Prostate gland (tissue), 2 donors: ENCODE results near the gene SS18L1. TPM values are rescaled to one million over a fixed set of nuclear protein-coding genes. Genes with fewer than 3 reads are reported as not detected.

Experiments used
- DNase-seq: peaks from one replicate; pipeline ENCODE4 v3.0.0-alpha.2; 2019; ENCODE audit warnings: low spot score
- H3K27ac ChIP-seq, 2 donors: fragments of 200-600 bp; sonication (generic); 2 replicates each; pipeline ENCODE4 v1.5.1; 2017 to 2019
- H3K27me3 ChIP-seq: fragments of 200-600 bp; sonication (generic); replicated peaks from 2 replicates; pipeline ENCODE4 v1.5.1; 2019; ENCODE audit not compliant: insufficient read depth
- H3K36me3 ChIP-seq, 2 donors: fragments of 200-600 bp; sonication (generic); 1 replicate in 1 of 2; 2 replicates in 1 of 2; pipeline versions ENCODE4 v1.5.1 to v1.8.1; 2017 to 2019
- H3K4me1 ChIP-seq: fragments of 200-600 bp; sonication (generic); replicated peaks from 2 replicates; pipeline ENCODE4 v1.5.1; 2019
- H3K4me3 ChIP-seq, 2 donors: fragments of 200-600 bp; sonication (generic); 2 replicates each; pipeline ENCODE4 v1.5.1; 2017 to 2019
- H3K9me3 ChIP-seq: fragments of 200-600 bp; sonication (generic); 2 replicates; pipeline ENCODE4 v1.5.1; 2017
- POLR2A ChIP-seq: fragments of 450-650 bp; IDR thresholded peaks from one replicate; pipeline ENCODE4 v1.6.1; 2016; ENCODE audit warnings: antibody characterized with exemption, mild to moderate bottlenecking
- POLR2AphosphoS5 ChIP-seq: sonication (generic); formaldehyde crosslinking; IDR thresholded peaks from one replicate; pipeline ENCODE4 v1.6.1; 2017; ENCODE audit warnings: antibody characterized with exemption
- WGBS: methylation state at CpG from one replicate; pipeline ENCODE4 v1.1.5; 2018; 5-methylcytosine and 5-hydroxymethylcytosine counted together
- intact Hi-C: fragments of 100-400 bp; cut with DNase I; formaldehyde crosslinking; loops from one replicate; pipeline ENCODE4 v1.14.2; 2022
- total RNA-seq, 2 donors: library from RNA; depleted of rRNA; stranded (reverse); fragments of >200 nt; gene quantifications; one replicate each; pipeline ENCODE4 v1.1.0, GENCODE V29; 2016
- TF ChIP-seq, protein P1 (sequence below), 4 experiments: fragments of 200-600 bp in 2 of 4; fragments of 450-650 bp in 2 of 4; sonication (generic) in 2 of 4; IDR thresholded peaks; 1 replicate in 3 of 4; 2 replicates in 1 of 4; pipeline ENCODE4 v1.5.1; 2016 to 2019; ENCODE audit warnings: antibody characterized with exemption in 4 of 4, mild to moderate bottlenecking in 2 of 4, moderate library complexity in 2 of 4

Gene SS18L1
- total RNA-seq, 2 donors from 2014 or later = 17.9 to 32.7 TPM

DNA sequence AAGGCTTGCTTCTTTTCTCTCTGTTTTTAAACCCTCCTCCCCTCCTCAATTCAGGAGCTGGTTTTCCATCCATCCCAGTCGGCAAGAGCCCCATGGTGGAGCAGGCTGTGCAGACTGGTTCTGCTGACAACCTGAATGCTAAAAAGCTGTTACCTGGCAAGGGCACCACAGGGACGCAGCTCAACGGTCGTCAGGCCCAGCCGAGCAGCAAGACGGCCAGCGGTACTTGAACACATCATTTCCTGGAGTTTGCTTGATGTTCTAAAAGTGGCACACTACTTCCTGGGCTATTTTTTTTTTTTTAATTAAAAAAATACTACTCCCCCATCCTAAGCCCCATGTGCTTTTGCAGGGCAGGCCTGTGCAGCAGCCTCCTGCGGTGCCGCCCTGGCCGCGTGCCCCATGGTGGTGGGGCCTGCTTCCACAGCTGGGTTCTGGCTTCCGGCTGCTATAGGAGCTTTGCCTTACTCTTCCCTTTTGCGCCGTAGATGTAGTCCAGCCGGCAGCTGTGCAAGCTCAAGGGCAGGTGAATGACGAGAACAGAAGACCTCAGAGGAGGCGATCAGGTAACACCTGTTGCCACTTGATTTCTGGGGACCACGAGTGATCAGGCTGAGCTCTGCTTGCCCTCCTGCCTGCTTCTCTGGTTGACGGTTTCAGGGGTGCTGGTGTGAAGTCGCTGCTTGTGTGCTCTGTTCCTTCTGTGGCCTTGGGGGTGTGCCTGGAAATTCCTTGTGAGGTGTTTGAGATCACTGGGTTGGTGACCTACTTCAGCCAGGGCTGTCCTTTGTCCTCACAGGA, 13.6 kb upstream of the SS18L1 start:
- no peak for TF ChIP-seq POLR2AphosphoS5
- TF ChIP-seq, protein P1, sequence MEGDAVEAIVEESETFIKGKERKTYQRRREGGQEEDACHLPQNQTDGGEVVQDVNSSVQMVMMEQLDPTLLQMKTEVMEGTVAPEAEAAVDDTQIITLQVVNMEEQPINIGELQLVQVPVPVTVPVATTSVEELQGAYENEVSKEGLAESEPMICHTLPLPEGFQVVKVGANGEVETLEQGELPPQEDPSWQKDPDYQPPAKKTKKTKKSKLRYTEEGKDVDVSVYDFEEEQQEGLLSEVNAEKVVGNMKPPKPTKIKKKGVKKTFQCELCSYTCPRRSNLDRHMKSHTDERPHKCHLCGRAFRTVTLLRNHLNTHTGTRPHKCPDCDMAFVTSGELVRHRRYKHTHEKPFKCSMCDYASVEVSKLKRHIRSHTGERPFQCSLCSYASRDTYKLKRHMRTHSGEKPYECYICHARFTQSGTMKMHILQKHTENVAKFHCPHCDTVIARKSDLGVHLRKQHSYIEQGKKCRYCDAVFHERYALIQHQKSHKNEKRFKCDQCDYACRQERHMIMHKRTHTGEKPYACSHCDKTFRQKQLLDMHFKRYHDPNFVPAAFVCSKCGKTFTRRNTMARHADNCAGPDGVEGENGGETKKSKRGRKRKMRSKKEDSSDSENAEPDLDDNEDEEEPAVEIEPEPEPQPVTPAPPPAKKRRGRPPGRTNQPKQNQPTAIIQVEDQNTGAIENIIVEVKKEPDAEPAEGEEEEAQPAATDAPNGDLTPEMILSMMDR (IDR thresholded peaks at IDR 0.05) = no peak
- no peak for TF ChIP-seq POLR2A
- no peak for DNase-seq
- Histone ChIP-seq H3K4me3 (no peak overlapping the region), H3K9me3 (no peaks in the 10 kb centered on the region), H3K36me3 (peaks cover 16 to 50% of the 10 kb centered on the region in 2 donors), H3K4me1 (no peaks in the 10 kb centered on the region), H3K27me3 (no peaks in the 10 kb centered on the region), H3K27ac (no peak overlapping the region)
- intact Hi-C loops = no loop called here
- WGBS = 93% methylated on average over 18 of the region's 20 CpGs

DNA sequence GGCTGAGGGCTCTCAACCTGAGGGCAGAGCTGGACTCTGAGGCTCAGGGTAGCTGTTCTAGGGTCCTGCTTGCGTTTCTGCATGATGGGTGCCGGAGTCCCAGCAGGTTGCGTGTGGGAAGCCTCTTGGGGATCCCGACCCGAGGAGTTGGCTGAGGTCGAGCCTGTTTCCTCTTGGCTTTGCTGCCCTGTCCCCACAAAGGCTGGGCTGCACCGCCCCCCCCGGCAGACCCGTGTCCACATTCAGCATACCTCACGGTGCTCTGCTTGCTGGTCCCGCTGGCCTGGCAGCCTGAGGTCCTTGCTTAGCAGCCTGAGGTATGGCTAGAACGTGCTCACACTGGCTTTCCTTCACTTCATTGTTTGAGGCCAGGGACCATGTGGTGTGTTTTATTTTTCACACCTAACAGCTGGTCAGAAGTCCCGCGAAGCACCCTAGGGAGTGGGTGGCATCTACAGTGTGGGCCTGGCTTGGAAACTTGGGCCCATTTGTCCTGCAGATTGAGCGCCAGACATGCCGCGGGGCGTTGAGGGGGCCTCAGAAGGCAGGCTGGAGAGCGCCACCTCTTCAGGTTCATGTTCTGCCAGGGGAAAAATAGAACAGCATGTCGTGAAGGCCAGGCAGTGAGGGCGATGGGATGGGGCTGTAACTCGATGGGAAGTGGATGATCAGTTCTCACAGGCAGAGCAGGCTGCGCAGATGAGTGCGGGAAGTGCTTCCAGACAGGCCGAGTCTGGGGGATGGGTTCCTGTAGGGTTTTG, 11.8 kb upstream of the SS18L1 start:
- H3K9me3 ChIP-seq = no peaks in the 10 kb centered on the region
- intact Hi-C loops = no loop called here
- DNase-seq = no peak
- H3K4me1 ChIP-seq = no peaks in the 10 kb centered on the region
- peaks cover 11 to 34% of the 10 kb centered on the region in 2 donors for H3K36me3 ChIP-seq
- WGBS = 94% methylated on average over 20 of the region's 25 CpGs
- TF ChIP-seq, protein P1 (IDR thresholded peaks at IDR 0.05) = no peak
- no peak for TF ChIP-seq POLR2A
- TF ChIP-seq POLR2AphosphoS5 = no peak
- no peak overlapping the region for H3K4me3 ChIP-seq
- no peak overlapping the region for H3K27ac ChIP-seq
- no peaks in the 10 kb centered on the region for H3K27me3 ChIP-seq

DNA sequence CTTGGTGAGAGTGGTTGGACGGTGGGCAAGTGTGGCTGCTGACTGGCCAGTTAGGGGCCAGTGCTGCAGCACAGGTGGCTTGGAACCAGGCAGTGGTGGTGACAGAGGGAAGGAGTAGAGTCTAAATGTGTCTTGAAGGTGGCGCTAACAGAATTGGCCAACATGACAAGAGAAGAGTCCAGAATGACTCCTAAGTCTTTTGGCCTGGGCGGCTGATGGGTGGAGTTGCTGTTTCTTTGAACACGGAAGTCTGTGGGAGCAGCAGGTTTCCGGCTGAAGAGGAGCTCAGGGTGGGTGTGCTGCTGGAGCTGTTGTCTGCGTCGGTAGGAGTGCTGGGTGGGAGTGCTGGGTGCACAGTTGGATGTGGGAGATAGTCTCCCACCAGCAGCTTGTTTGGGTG, 11.1 kb upstream of the SS18L1 start:
- TF ChIP-seq, protein P1 (IDR thresholded peaks at IDR 0.05) = no peak
- TF ChIP-seq POLR2AphosphoS5 (no peak), POLR2A (no peak)
- no peaks in the 10 kb centered on the region for H3K9me3 ChIP-seq
- intact Hi-C loops = no loop called here
- no peak overlapping the region for H3K27ac ChIP-seq
- whole genome bisulfite sequencing = 86% methylated on average over 7 of the region's 7 CpGs
- DNase-seq = no peak
- H3K4me3 ChIP-seq = no peak overlapping the region
- no peaks in the 10 kb centered on the region for H3K4me1 ChIP-seq
- H3K27me3 ChIP-seq = no peaks in the 10 kb centered on the region
- peaks cover 5 to 35% of the 10 kb centered on the region in 2 donors for H3K36me3 ChIP-seq

DNA sequence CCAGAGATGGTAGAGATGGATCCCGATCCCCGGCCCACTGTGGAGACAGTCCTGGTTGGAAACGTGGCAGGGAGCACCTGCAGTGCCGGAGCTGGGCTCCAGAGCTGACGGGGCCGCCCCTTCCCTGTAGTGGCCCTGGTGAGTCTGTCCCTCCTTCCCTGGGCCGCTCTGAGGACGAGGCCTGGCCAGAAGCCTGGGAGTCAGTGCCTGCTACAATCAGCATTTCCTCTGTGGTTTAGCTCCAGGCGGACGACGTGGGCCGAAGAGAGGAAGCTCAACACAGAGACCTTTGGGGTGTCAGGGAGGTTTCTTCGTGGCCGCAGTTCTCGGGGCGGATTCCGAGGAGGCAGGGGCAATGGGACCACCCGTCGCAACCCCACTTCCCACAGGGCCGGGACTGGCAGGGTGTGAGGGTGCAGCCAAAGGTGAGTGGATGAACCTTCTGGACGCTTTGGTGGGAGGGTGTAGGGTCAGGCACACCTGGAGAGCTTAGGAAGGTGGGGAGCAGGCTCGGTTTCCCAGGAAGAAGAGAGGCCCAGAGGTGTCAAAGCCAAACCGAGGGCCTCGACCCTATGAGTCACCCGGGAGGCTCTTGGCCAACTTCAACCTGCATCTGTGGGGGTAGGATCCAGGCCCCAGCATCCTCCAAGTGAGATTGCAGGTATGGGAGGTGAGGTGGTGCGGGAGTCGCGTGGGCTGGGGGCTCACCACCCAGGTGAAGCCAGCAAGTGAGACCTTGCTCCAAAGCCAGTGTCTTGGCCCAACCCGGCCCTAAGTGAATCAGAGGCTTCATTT, 10.3 kb upstream of the SS18L1 start:
- H3K4me1 ChIP-seq = no peaks in the 10 kb centered on the region
- no peaks in the 10 kb centered on the region for H3K27me3 ChIP-seq
- 76% methylated on average over 26 of the region's 29 CpGs for WGBS
- no peak overlapping the region for H3K4me3 ChIP-seq
- no peak for DNase-seq
- peaks cover 12 to 35% of the 10 kb centered on the region in 2 donors for H3K36me3 ChIP-seq
- H3K27ac ChIP-seq = no peak overlapping the region
- H3K9me3 ChIP-seq = no peaks in the 10 kb centered on the region
- intact Hi-C loops = no loop called here
- TF ChIP-seq, protein P1 (IDR thresholded peaks at IDR 0.05) = no peak
- TF ChIP-seq POLR2A (no peak), POLR2AphosphoS5 (no peak)
